Neural progenitor cell (in vitro differentiated cells): Measurements from ENCODE around the gene ANO1.

ENCODE experiments used
- CTCF ChIP-seq: fragments of 200-600 bp; sonication (generic); IDR thresholded peaks from 2 replicates; pipeline ENCODE4 v1.5.1; 2017; ENCODE audit warnings: antibody characterized with exemption, mild to moderate bottlenecking
- EZH2 ChIP-seq: fragments of 200-600 bp; sonication (generic); IDR thresholded peaks from 2 replicates; pipeline ENCODE4 v1.6.1; 2017; ENCODE audit warnings: antibody characterized with exemption, mild to moderate bottlenecking, moderate library complexity
- EZH2phosphoT487 ChIP-seq: fragments of 200-600 bp; sonication (generic); IDR thresholded peaks from 2 replicates; pipeline ENCODE4 v1.6.1; 2017; ENCODE audit warnings: antibody characterized with exemption

- TF ChIP-seq CTCF: no peak
- TF ChIP-seq EZH2phosphoT487: no peak
- TF ChIP-seq EZH2: no peak
Measured at GRCh38 chr11:70137383-70137782, 59.3 kb downstream of the ANO1 start.
